HepG2 (cell line): Measurements from ENCODE around the gene KISS1R. TPM values are rescaled to one million over a fixed set of nuclear protein-coding genes. Genes with fewer than 3 reads are reported as not detected.
A peak's percentile ranks its signal among the peaks of the same experiment; 100 is the strongest.

Source experiments
- ATAC-seq: fragments of 200-7000 bp; cut with Tn5 transposase; 3 replicates; pipeline ENCODE4 v1.9.1; 2020; ENCODE audit warnings: mild to moderate bottlenecking, moderate library complexity
- BruUV-seq: library from RNA; stranded (reverse); fragments of 400-500 nt; replicated peaks from 2 replicates; lab custom pipeline; 2021; lab: Mats Ljungman, UMichigan
- CTCF ChIA-PET: fragments of 300-600 bp; formaldehyde crosslinking; extraction: SDS; loops from one replicate; lab custom pipeline; 2021; ENCODE audit warnings: low total read pairs, inconsistent platforms, low intra/inter-chr PET ratio; lab: Yijun Ruan, JAX
- POLR2A ChIA-PET: fragments of 350-600 bp; sonication (Branson Sonifier 250); formaldehyde crosslinking; loops from one replicate; lab custom pipeline; 2020; ENCODE audit warnings: antibody characterized with exemption, inconsistent platforms; lab: Yijun Ruan, JAX
- DNase-seq: peaks from one replicate; pipeline ENCODE4 v3.0.0-alpha.2; 2015; ENCODE audit warnings: low spot score
- FAIRE-seq: peaks from 3 replicates; lab custom pipeline; 2011; peaks lifted over from hg19 to GRCh38; lab: Jason Lieb, UNC
- H2AFZ ChIP-seq: one replicate; pipeline ENCODE4 v1.6.1; 2011; ENCODE audit warnings: low read length, inconsistent platforms
- H3K27ac ChIP-seq: fragments of 300-600 bp; 3 replicates; pipeline ENCODE4 v1.8.0; 2011; ENCODE audit warnings: mixed run types, mild to moderate bottlenecking, mixed read lengths, low read length, inconsistent platforms; ENCODE audit not compliant: insufficient read depth; ENCODE audit errors: extremely low read length
- H3K27me3 ChIP-seq, 2 experiments: fragments of 200-600 bp in 1 of 2; 2 replicates in 1 of 2; 3 replicates in 1 of 2; pipeline versions ENCODE4 v1.6.0 to v1.8.0; 2011; ENCODE audit warnings: low read length in 2 of 2, mild to moderate bottlenecking in 2 of 2, moderate library complexity in 2 of 2, inconsistent platforms in 1 of 2; ENCODE audit not compliant: insufficient read depth in 2 of 2, control insufficient read depth in 1 of 2
- H3K36me3 ChIP-seq, 2 experiments: fragments of 200-600 bp in 1 of 2; replicated peaks in 1 of 2; 2 replicates in 1 of 2; 3 replicates in 1 of 2; pipeline versions ENCODE4 v1.5.1 to v1.8.0; 2011; ENCODE audit warnings: low read length in 2 of 2, inconsistent platforms in 1 of 2; ENCODE audit not compliant: insufficient read depth in 2 of 2, control insufficient read depth in 1 of 2
- H3K4me1 ChIP-seq: 2 replicates; pipeline ENCODE4 v1.5.1; 2012; ENCODE audit warnings: low read length, inconsistent platforms; ENCODE audit not compliant: insufficient read depth
- H3K4me2 ChIP-seq: 2 replicates; pipeline ENCODE4 v1.6.0; 2011; ENCODE audit warnings: low read depth, low read length, inconsistent platforms
- H3K4me3 ChIP-seq, 3 experiments: fragments of 200-600 bp in 1 of 3; sonication (generic), shearing (Covaris generic) in 1 of 3; replicated peaks in 1 of 3; 2 replicates each; pipeline ENCODE4 v1.5.1; 2011 to 2016; ENCODE audit warnings: low read length in 3 of 3, inconsistent platforms in 2 of 3, low read depth in 2 of 3, mild to moderate bottlenecking in 2 of 3, control low read depth in 1 of 3, mixed read lengths in 1 of 3; ENCODE audit not compliant: insufficient read depth in 1 of 3
- H3K79me2 ChIP-seq: one replicate; pipeline ENCODE4 v1.6.1; 2011; ENCODE audit warnings: low read length, inconsistent platforms; ENCODE audit not compliant: insufficient read depth
- H3K9ac ChIP-seq: 2 replicates; pipeline ENCODE4 v1.6.0; 2011; ENCODE audit warnings: mild to moderate bottlenecking, low read depth, low read length, inconsistent platforms; ENCODE audit not compliant: insufficient read depth
- H3K9me3 ChIP-seq: 2 replicates; pipeline ENCODE4 v1.5.1; 2012; ENCODE audit warnings: mild to moderate bottlenecking, low read length
- H4K20me1 ChIP-seq: 2 replicates; pipeline ENCODE4 v1.6.0; 2011; ENCODE audit warnings: inconsistent platforms, mild to moderate bottlenecking, low read length, moderate library complexity; ENCODE audit not compliant: insufficient read depth
- CHCHD3 ChIP-seq: sonication (generic); formaldehyde crosslinking; IDR thresholded peaks from 2 replicates; pipeline ENCODE4 v1.8.0; 2022; ENCODE audit warnings: mild to moderate bottlenecking, missing genetic modification reagents, moderate library complexity
- FOXP1 ChIP-seq, 2 experiments: fragments of 450-650 bp in 1 of 2; IDR thresholded peaks; 2 replicates each; pipeline ENCODE4 v1.6.1; 2017 to 2018; ENCODE audit warnings: antibody characterized with exemption in 1 of 2
- SRSF1 ChIP-seq: fragments of 200-400 bp; formaldehyde crosslinking; optimal IDR thresholded peaks from 2 replicates; pipeline ENCODE3; 2017; ENCODE audit warnings: mild to moderate bottlenecking, low read depth, low read length, moderate library complexity
- WGBS: methylation state at CpG from one replicate; pipeline ENCODE4 v1.1.6; 2017; ENCODE audit warnings: low lambda C conversion rate; 5-methylcytosine and 5-hydroxymethylcytosine counted together
- in situ Hi-C: cut with HindIII; loops from 2 replicates; pipeline ENCODE4 v1.10.0; 2017; ENCODE audit warnings: low pct_unique_long_range_greater_than_20kb; ENCODE audit not compliant: extremely low pct_ligation_motif_present
- intact Hi-C: fragments of 100-400 bp; cut with micrococcal nuclease; formaldehyde crosslinking; loops from one replicate; pipeline ENCODE4 v1.10.0; 2022; ENCODE audit not compliant: unreplicated experiment
- polyA plus RNA-seq, 8 experiments: library from polyadenylated mRNA; depleted of rRNA in 3 of 8; stranded (reverse) in 7 of 8; unstranded in 1 of 8; fragments of >200 nt; fragmentation: Illumina TruSeq in 4 of 8; extraction: Trizol in 4 of 8; gene quantifications; 2 replicates each; pipeline versions ENCODE4 v1.2.1 to v1.2.3, GENCODE V29; 2011 to 2016; ENCODE audit warnings: low read depth in 4 of 8, missing spikeins in 1 of 8, mixed read lengths in 1 of 8; ENCODE audit not compliant: insufficient read depth in 1 of 8
- total RNA-seq, 5 experiments: library from RNA; depleted of rRNA; stranded (reverse); fragments of >200 nt; fragmentation: Illumina TruSeq; extraction: Trizol; gene quantifications; 2 replicates each; pipeline ENCODE4 v1.2.3, GENCODE V29; 2016; ENCODE audit warnings: low read depth in 1 of 5
- TF ChIP-seq, protein P1 (sequence below): sonication (generic); formaldehyde crosslinking; IDR thresholded peaks from 2 replicates; pipeline ENCODE4 v1.5.1; 2020; ENCODE audit warnings: missing genetic modification reagents, mild to moderate bottlenecking, borderline replicate concordance
- TF ChIP-seq, protein P2 (sequence below): sonication (generic); formaldehyde crosslinking; IDR thresholded peaks from 2 replicates; pipeline ENCODE4 v1.4.0; 2020; ENCODE audit warnings: missing genetic modification reagents
- TF ChIP-seq, protein P3 (sequence below): sonication (generic); formaldehyde crosslinking; IDR thresholded peaks from 2 replicates; pipeline ENCODE4 v1.5.1; 2020; ENCODE audit warnings: mild to moderate bottlenecking, missing genetic modification reagents, moderate library complexity
- TF ChIP-seq, protein P4 (sequence below): sonication (generic); formaldehyde crosslinking; IDR thresholded peaks from 2 replicates; pipeline ENCODE4 v1.4.0; 2020; ENCODE audit warnings: missing genetic modification reagents
- TF ChIP-seq, protein P5 (sequence below): sonication (generic); formaldehyde crosslinking; IDR thresholded peaks from 2 replicates; pipeline ENCODE4 v1.9.0; 2021; ENCODE audit warnings: missing genetic modification reagents, mild to moderate bottlenecking, borderline replicate concordance

KISS1R gene
- total and polyA plus RNA-seq, 2 of the 13 experiments (the other 11 are each of a cell fraction or from before 2014, with no cell fraction given), result 1.1 to 10.2 TPM

DNA sequence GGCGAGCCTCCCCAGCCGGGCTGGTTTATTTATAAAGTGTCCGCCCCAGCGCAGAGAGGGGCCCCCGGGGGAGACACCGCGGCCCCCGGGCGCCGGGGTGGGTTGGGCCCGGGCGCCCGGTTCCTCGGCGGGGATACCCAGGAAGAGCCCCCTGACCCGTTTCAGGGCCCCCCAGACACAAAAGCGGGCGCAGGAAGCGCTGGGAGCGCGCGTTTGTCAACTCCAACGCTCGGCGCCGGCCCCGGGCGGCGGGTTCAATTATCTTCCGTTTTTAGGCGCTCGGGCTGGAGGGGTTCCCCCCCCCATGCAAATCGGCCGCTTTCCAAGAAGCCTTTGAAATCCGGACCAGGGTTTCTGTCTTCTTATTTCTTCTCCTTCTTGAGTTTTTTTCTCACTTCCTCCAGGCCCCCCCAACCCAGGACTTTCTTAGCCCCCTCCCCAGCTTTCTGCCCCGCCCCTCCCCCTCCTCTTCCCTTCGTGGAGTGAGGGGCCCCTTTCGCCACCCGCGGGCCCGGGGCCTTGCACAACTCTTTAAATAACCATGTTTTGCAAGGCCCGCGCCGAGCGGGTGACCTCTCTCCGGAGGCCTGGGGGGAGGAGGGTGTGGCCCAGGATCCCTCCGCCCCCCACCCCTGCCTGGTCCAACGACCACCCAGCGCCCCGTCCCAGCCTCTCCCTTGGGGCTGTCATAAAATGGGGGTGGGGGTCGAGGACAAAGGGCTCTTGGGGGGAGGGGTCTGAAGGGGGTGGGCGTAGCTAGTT is 9.6 kb downstream of the KISS1R start:
- Histone ChIP-seq H3K4me1 (peaks cover 55% of the 10 kb centered on the region), H3K9ac (peak overlapping the region; percentile 98), H4K20me1 (peaks cover 10% of the 10 kb centered on the region; the same call in 1 of the 2 replicates), H3K27ac (peak overlapping the region; percentile 92), H3K9me3 (no peaks in the 10 kb centered on the region), H3K79me2 (peaks cover 55% of the 10 kb centered on the region), H2AFZ (no peak overlapping the region), H3K4me3 (peak overlapping the region; percentile 88 to 98 (median 96)), H3K4me2 (peak overlapping the region; percentile 93), H3K36me3 (peaks cover 6 to 23% of the 10 kb centered on the region in 2 experiments; a peak in 4 of 5 replicates), H3K27me3 (no peaks in the 10 kb centered on the region)
- FAIRE-seq, result no peak
- DNase-seq, result peak; percentile 85
- intact Hi-C loops (loop anchor here (10.0 kb wide), 1 partner anchor 262 kb away; the partner anchor contains the start of gene RNF126), in situ Hi-C loops (loop anchor here (5.0 kb wide), 1 partner anchor 36 kb away; no protein-coding TSS in a partner anchor)
- BruUV-seq, result TSS peak; percentile 54
- WGBS, result under 1% methylated on average over 39 of the region's 52 CpGs
- CTCF ChIA-PET, result interaction anchor here (3.5 kb wide), 1 partner anchor 56 kb away, joined by 14 read pairs; the partner anchor contains the start of gene WDR18
- ATAC-seq, result peak; percentile 16
- POLR2A ChIA-PET, result interaction anchor here (1.3 to 2.2 kb wide), 7 partner anchors 9 to 58 kb away, joined by 3 to 42 read pairs (median 5); partner anchors contain the start of gene WDR18
- TF ChIP-seq, protein P1, sequence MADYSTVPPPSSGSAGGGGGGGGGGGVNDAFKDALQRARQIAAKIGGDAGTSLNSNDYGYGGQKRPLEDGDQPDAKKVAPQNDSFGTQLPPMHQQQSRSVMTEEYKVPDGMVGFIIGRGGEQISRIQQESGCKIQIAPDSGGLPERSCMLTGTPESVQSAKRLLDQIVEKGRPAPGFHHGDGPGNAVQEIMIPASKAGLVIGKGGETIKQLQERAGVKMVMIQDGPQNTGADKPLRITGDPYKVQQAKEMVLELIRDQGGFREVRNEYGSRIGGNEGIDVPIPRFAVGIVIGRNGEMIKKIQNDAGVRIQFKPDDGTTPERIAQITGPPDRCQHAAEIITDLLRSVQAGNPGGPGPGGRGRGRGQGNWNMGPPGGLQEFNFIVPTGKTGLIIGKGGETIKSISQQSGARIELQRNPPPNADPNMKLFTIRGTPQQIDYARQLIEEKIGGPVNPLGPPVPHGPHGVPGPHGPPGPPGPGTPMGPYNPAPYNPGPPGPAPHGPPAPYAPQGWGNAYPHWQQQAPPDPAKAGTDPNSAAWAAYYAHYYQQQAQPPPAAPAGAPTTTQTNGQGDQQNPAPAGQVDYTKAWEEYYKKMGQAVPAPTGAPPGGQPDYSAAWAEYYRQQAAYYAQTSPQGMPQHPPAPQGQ, result no peak
- TF ChIP-seq SRSF1, result peak; percentile 72
- TF ChIP-seq, protein P2, sequence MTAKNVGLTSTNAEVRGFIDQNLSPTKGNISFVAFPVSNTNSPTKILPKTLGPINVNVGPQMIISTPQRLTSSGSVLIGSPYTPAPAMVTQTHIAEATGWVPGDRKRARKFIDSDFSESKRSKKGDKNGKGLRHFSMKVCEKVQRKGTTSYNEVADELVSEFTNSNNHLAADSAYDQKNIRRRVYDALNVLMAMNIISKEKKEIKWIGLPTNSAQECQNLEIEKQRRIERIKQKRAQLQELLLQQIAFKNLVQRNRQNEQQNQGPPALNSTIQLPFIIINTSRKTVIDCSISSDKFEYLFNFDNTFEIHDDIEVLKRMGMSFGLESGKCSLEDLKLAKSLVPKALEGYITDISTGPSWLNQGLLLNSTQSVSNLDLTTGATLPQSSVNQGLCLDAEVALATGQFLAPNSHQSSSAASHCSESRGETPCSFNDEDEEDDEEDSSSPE (CRISPR knock-in tag), result peak; percentile 77
- TF ChIP-seq, protein P3, sequence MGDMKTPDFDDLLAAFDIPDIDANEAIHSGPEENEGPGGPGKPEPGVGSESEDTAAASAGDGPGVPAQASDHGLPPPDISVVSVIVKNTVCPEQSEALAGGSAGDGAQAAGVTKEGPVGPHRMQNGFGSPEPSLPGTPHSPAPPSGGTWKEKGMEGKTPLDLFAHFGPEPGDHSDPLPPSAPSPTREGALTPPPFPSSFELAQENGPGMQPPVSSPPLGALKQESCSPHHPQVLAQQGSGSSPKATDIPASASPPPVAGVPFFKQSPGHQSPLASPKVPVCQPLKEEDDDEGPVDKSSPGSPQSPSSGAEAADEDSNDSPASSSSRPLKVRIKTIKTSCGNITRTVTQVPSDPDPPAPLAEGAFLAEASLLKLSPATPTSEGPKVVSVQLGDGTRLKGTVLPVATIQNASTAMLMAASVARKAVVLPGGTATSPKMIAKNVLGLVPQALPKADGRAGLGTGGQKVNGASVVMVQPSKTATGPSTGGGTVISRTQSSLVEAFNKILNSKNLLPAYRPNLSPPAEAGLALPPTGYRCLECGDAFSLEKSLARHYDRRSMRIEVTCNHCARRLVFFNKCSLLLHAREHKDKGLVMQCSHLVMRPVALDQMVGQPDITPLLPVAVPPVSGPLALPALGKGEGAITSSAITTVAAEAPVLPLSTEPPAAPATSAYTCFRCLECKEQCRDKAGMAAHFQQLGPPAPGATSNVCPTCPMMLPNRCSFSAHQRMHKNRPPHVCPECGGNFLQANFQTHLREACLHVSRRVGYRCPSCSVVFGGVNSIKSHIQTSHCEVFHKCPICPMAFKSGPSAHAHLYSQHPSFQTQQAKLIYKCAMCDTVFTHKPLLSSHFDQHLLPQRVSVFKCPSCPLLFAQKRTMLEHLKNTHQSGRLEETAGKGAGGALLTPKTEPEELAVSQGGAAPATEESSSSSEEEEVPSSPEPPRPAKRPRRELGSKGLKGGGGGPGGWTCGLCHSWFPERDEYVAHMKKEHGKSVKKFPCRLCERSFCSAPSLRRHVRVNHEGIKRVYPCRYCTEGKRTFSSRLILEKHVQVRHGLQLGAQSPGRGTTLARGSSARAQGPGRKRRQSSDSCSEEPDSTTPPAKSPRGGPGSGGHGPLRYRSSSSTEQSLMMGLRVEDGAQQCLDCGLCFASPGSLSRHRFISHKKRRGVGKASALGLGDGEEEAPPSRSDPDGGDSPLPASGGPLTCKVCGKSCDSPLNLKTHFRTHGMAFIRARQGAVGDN (CRISPR knock-in tag), result peak; percentile 25; the same call in 1 of the 2 replicates
- TF ChIP-seq, protein P4, sequence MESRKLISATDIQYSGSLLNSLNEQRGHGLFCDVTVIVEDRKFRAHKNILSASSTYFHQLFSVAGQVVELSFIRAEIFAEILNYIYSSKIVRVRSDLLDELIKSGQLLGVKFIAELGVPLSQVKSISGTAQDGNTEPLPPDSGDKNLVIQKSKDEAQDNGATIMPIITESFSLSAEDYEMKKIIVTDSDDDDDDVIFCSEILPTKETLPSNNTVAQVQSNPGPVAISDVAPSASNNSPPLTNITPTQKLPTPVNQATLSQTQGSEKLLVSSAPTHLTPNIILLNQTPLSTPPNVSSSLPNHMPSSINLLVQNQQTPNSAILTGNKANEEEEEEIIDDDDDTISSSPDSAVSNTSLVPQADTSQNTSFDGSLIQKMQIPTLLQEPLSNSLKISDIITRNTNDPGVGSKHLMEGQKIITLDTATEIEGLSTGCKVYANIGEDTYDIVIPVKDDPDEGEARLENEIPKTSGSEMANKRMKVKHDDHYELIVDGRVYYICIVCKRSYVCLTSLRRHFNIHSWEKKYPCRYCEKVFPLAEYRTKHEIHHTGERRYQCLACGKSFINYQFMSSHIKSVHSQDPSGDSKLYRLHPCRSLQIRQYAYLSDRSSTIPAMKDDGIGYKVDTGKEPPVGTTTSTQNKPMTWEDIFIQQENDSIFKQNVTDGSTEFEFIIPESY (CRISPR knock-in tag), result 0 out of 2 replicates have a peak, but pooled peaks have one; percentile 9
- TF ChIP-seq, protein P5, sequence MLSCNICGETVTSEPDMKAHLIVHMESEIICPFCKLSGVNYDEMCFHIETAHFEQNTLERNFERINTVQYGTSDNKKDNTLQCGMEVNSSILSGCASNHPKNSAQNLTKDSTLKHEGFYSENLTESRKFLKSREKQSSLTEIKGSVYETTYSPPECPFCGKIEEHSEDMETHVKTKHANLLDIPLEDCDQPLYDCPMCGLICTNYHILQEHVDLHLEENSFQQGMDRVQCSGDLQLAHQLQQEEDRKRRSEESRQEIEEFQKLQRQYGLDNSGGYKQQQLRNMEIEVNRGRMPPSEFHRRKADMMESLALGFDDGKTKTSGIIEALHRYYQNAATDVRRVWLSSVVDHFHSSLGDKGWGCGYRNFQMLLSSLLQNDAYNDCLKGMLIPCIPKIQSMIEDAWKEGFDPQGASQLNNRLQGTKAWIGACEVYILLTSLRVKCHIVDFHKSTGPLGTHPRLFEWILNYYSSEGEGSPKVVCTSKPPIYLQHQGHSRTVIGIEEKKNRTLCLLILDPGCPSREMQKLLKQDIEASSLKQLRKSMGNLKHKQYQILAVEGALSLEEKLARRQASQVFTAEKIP, result no peak
- no peak for TF ChIP-seq CHCHD3 (CRISPR knock-in tag)
- TF ChIP-seq FOXP1 (IDR thresholded peaks at IDR 0.05), result no peak
- peak; percentile 36; the same call in 1 of the 2 replicates for TF ChIP-seq FOXP1 (CRISPR knock-in tag; IDR thresholded peaks at IDR 0.05)
